ENCODE data around the gene IP6K3.

GRCh38 chr6:33695451-33695887, 51.2 kb downstream of the IP6K3 start:
- no peak for TF ChIP-seq CTCF (optimal IDR thresholded peaks at IDR 0.05 in 1 of 3, IDR thresholded peaks at IDR 0.05 in 1 of 3, conservative IDR thresholded peaks at IDR 0.05 in 1 of 3; ENCODE audit: extremely low read depth in 1 of 3, insufficient read depth in 2 of 3, low read length in 3 of 3)
- no peak for TF ChIP-seq EZH2 (IDR thresholded peaks at IDR 0.05; ENCODE audit: low read length)

Data from keratinocyte (primary cell).